ENCODE data around the gene KDM1B. TPM values are rescaled to one million over a fixed set of nuclear protein-coding genes. Genes with fewer than 3 reads are reported as not detected.

The KDM1B gene
- total RNA-seq, 4 donors from 2014 or later = 11.0 to 14.5 (median 12.7) TPM

- Histone ChIP-seq H3K27me3 (no peaks in the 10 kb centered on the region), H3K4me1 (peaks cover 0 to 15% (median 0%) of the 10 kb centered on the region in 3 donors), H3K4me3 (no peak overlapping the region), H3K27ac (no peak overlapping the region), H3K9me3 (no peaks in the 10 kb centered on the region), H3K36me3 (peaks cover 3 to 65% of the 10 kb centered on the region in 2 donors)
- no peak for TF ChIP-seq POLR2A (IDR thresholded peaks at IDR 0.05)
- TF ChIP-seq, protein P1, sequence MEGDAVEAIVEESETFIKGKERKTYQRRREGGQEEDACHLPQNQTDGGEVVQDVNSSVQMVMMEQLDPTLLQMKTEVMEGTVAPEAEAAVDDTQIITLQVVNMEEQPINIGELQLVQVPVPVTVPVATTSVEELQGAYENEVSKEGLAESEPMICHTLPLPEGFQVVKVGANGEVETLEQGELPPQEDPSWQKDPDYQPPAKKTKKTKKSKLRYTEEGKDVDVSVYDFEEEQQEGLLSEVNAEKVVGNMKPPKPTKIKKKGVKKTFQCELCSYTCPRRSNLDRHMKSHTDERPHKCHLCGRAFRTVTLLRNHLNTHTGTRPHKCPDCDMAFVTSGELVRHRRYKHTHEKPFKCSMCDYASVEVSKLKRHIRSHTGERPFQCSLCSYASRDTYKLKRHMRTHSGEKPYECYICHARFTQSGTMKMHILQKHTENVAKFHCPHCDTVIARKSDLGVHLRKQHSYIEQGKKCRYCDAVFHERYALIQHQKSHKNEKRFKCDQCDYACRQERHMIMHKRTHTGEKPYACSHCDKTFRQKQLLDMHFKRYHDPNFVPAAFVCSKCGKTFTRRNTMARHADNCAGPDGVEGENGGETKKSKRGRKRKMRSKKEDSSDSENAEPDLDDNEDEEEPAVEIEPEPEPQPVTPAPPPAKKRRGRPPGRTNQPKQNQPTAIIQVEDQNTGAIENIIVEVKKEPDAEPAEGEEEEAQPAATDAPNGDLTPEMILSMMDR (IDR thresholded peaks at IDR 0.05) = no peak
- no peak for TF ChIP-seq POLR2AphosphoS5 (IDR thresholded peaks at IDR 0.05)
- no peak for TF ChIP-seq EP300 (IDR thresholded peaks at IDR 0.05)
- 80 to 91% methylated on average over 4 to 6 of the region's 7 CpGs for WGBS, 2 donors (ENCODE audit: low coverage in 1 of 2)
- no peak for ATAC-seq
Observed at GRCh38 chr6:18245642-18246041, 90.4 kb downstream of the KDM1B start.

DNA sequence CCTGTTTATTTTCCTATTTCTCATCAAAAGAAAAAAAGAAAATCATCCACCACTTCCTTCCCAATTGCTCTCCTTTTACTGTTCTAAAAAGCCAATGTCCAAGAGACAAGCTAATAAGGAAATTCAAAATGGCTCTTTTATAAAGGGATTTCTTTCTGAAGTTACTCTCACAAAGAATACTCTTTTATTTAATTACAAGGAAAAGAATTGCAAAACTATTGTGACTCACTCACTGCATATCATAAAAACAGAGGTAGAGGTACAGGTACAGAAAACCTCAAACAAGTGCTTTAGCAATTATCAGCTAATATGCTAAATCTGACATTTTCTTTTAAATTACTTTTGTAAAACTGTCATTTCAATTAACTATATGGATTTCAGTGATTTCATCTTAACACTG lies 91.0 kb downstream of the KDM1B start:
- Histone ChIP-seq H3K27ac (no peak overlapping the region), H3K27me3 (no peaks in the 10 kb centered on the region), H3K4me1 (peaks cover 0 to 15% (median 0%) of the 10 kb centered on the region in 3 donors), H3K36me3 (peaks cover 3 to 68% of the 10 kb centered on the region in 2 donors), H3K9me3 (no peaks in the 10 kb centered on the region), H3K4me3 (no peak overlapping the region)
- TF ChIP-seq POLR2AphosphoS5 (IDR thresholded peaks at IDR 0.05) = no peak
- TF ChIP-seq, protein P1 (IDR thresholded peaks at IDR 0.05) = no peak
- no peak for ATAC-seq

DNA sequence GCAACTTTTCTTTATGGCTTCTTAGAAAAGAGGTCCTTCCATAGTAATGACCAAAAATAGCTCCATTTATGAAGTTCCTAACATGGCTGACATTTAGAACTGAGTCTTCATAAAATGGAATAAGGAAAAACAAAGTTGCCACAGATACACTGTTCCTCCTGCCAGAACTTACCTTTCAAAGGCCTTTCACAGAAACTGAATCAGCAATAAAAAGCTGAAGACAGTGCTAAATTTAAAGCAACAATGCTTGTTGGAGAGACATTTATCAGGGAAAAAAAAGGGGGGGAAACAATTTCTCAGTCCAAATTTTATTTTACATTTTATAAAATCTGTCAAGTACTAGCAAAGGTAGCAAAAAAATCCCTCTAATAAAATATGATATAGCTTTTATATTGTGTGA lies 91.8 kb downstream of the KDM1B start:
- TF ChIP-seq POLR2AphosphoS5 (IDR thresholded peaks at IDR 0.05) = no peak
- TF ChIP-seq, protein P1 (IDR thresholded peaks at IDR 0.05) = no peak
- TF ChIP-seq POLR2A (IDR thresholded peaks at IDR 0.05) = no peak
- TF ChIP-seq EP300 (IDR thresholded peaks at IDR 0.05) = no peak
- Histone ChIP-seq H3K27ac (no peak overlapping the region), H3K4me1 (peaks cover 0 to 9% (median 0%) of the 10 kb centered on the region in 3 donors), H3K27me3 (no peaks in the 10 kb centered on the region), H3K36me3 (peaks cover 3 to 75% of the 10 kb centered on the region in 2 donors), H3K4me3 (no peak overlapping the region), H3K9me3 (no peaks in the 10 kb centered on the region)
- no peak for ATAC-seq

DNA sequence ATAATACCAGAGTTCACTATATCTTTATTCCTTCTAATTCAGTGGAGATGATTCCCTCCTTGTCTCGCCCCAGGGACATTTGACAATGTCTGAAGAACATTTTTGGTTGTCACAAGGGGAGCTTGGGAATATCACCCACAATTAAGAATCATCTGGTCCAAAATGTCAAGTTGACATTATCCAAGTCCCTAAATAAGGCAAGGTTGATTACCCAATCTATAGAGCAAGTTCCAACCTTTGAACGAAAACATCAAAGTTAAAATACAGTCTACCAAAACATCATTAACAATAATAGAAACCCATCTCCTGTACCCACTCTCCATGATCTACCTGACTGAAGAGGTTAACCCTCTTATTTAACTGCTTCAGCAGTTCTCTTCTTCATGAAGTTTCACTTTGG lies 93.5 kb downstream of the KDM1B start:
- Histone ChIP-seq H3K36me3 (peaks cover 0 to 73% of the 10 kb centered on the region in 2 donors), H3K4me3 (no peak overlapping the region), H3K27me3 (no peaks in the 10 kb centered on the region), H3K4me1 (peaks cover 0 to 8% (median 0%) of the 10 kb centered on the region in 3 donors), H3K9me3 (no peaks in the 10 kb centered on the region), H3K27ac (no peak overlapping the region)
- 88 to 94% methylated on average over 2 of the region's 2 CpGs for WGBS, 2 donors (ENCODE audit: low coverage in 1 of 2)
- no peak for ATAC-seq
- TF ChIP-seq POLR2AphosphoS5 (IDR thresholded peaks at IDR 0.05) (no peak), EP300 (IDR thresholded peaks at IDR 0.05) (no peak), POLR2A (IDR thresholded peaks at IDR 0.05) (no peak)
- TF ChIP-seq, protein P1 (IDR thresholded peaks at IDR 0.05) = no peak

GRCh38 chr6:18249271-18249670 lies 94.0 kb downstream of the KDM1B start:
- TF ChIP-seq POLR2AphosphoS5 (IDR thresholded peaks at IDR 0.05) = no peak
- no peak for TF ChIP-seq POLR2A (IDR thresholded peaks at IDR 0.05)
- no peak for TF ChIP-seq EP300 (IDR thresholded peaks at IDR 0.05)
- TF ChIP-seq, protein P1 (IDR thresholded peaks at IDR 0.05) = no peak
- no peak overlapping the region for H3K27ac ChIP-seq
- peaks cover 0 to 73% of the 10 kb centered on the region in 2 donors for H3K36me3 ChIP-seq
- H3K4me1 ChIP-seq = peaks cover 0 to 8% (median 0%) of the 10 kb centered on the region in 3 donors
- ATAC-seq = no peak
- no peaks in the 10 kb centered on the region for H3K27me3 ChIP-seq
- 86 to 100% methylated on average over 2 to 4 of the region's 4 CpGs for WGBS, 2 donors (ENCODE audit: low coverage in 1 of 2)
- H3K4me3 ChIP-seq = no peak overlapping the region
- no peaks in the 10 kb centered on the region for H3K9me3 ChIP-seq

All from gastroesophageal sphincter (tissue), 4 donors.